Embryonic facial prominence (tissue), 1 donor: Measurements from ENCODE around the gene SYNGR2.

Experiments used
- DNase-seq: peaks from one replicate; pipeline ENCODE4 v3.0.0-alpha.2; 2016; ENCODE audit errors: extremely low spot score

Gene SYNGR2

GRCh38 chr17:78168242-78168902, at the start of gene SYNGR2:
Gene SYNGR2 (plus strand): TSS chr17:78168581. CDS start chr17:78168617, 36 bp downstream.
- no peak for DNase-seq

- DNase-seq, result no peak
These were observed 49.6 kb upstream of the SYNGR2 start for GRCh38 chr17:78118801-78119241.

- no peak for DNase-seq
These were observed 47.8 kb upstream of the SYNGR2 start for GRCh38 chr17:78120537-78120936.

- DNase-seq, result no peak
These were observed 47.2 kb upstream of the SYNGR2 start for GRCh38 chr17:78120971-78121800.

GRCh38 chr17:78121801-78122215, 46.6 kb upstream of the SYNGR2 start:
- DNase-seq, result no peak

- DNase-seq, result no peak
These were observed 46.0 kb upstream of the SYNGR2 start for GRCh38 chr17:78122216-78122930.

GRCh38 chr17:78122931-78123249, 45.5 kb upstream of the SYNGR2 start:
- no peak for DNase-seq

GRCh38 chr17:78123258-78123929, 45.0 kb upstream of the SYNGR2 start:
- DNase-seq, result no peak

GRCh38 chr17:78124081-78124835, 44.1 kb upstream of the SYNGR2 start:
- no peak for DNase-seq

- no peak for DNase-seq
These were observed 43.6 kb upstream of the SYNGR2 start for GRCh38 chr17:78124836-78125137.

GRCh38 chr17:78125138-78125913, 43.1 kb upstream of the SYNGR2 start:
- DNase-seq, result no peak

GRCh38 chr17:78125976-78126894, 42.1 kb upstream of the SYNGR2 start:
- no peak for DNase-seq

GRCh38 chr17:78126895-78127238, 41.5 kb upstream of the SYNGR2 start:
- no peak for DNase-seq

- no peak for DNase-seq
These were observed 41.0 kb upstream of the SYNGR2 start for GRCh38 chr17:78127239-78127887.

GRCh38 chr17:78127888-78128550, 40.4 kb upstream of the SYNGR2 start:
- no peak for DNase-seq

- DNase-seq, result no peak
These were observed 39.6 kb upstream of the SYNGR2 start, which contains the start of gene TMC6 for GRCh38 chr17:78128551-78129350. Gene TMC6 (minus strand): TSS chr17:78128755. CDS start chr17:78126832, 1,923 bp downstream.

GRCh38 chr17:78129351-78130089, 38.9 kb upstream of the SYNGR2 start:
- no peak for DNase-seq
